ENCODE data around the gene TMEM198. TPM values are rescaled to one million over a fixed set of nuclear protein-coding genes. Genes with fewer than 3 reads are reported as not detected.
A peak's percentile ranks its signal among the peaks of the same experiment; 100 is the strongest.

TMEM198 gene
- total and polyA plus RNA-seq, 8 donors: 2.4 to 4.2 (median 3.3) TPM

DNA sequence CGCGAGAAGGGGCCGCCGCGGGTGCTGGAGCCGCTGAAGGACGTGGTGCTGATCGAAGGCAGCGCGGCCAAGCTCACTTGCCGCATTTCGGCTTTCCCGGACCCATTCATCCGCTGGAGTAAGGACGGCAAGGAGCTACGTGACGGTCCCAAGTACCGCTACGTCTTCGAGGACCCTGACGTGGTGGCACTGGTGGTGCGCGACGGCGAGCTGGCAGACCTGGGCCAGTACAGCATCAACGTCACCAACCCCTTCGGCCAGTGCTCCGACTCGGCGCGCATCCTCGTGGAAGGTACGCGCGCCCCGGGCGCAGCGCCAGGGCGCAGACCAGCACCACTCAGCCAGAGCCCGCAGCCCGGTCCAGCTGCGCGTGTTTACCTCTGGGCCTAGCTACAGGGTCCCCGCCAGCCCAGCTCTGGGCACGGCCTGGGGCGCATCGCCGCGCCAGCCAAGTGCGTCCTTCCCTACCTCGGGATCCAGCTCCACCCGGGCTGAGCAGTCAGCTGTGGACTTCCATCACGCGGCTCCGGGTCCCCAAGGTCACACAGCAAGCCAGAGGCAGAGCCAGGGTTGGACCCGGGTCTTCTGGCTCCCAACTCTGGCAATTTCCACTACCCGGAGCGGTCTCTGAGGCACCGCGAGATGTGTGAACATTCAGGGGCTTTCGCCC, 46.9 kb upstream of the TMEM198 start:
- peak overlapping the region; percentile 74 to 79 for H3K4me3 ChIP-seq
- peaks cover 0 to 9% of the 10 kb centered on the region in 2 donors for H3K36me3 ChIP-seq
- intact Hi-C loops (cut with DNase I): no loop called here
- H3K4me1 ChIP-seq: peaks cover 11 to 30% of the 10 kb centered on the region in 2 donors
- H3K9me3 ChIP-seq: no peaks in the 10 kb centered on the region
- TF ChIP-seq, protein P1, sequence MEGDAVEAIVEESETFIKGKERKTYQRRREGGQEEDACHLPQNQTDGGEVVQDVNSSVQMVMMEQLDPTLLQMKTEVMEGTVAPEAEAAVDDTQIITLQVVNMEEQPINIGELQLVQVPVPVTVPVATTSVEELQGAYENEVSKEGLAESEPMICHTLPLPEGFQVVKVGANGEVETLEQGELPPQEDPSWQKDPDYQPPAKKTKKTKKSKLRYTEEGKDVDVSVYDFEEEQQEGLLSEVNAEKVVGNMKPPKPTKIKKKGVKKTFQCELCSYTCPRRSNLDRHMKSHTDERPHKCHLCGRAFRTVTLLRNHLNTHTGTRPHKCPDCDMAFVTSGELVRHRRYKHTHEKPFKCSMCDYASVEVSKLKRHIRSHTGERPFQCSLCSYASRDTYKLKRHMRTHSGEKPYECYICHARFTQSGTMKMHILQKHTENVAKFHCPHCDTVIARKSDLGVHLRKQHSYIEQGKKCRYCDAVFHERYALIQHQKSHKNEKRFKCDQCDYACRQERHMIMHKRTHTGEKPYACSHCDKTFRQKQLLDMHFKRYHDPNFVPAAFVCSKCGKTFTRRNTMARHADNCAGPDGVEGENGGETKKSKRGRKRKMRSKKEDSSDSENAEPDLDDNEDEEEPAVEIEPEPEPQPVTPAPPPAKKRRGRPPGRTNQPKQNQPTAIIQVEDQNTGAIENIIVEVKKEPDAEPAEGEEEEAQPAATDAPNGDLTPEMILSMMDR (IDR thresholded peaks at IDR 0.05): no peak
- DNase-seq (peak in 1 of 4 donors; percentile 55), ATAC-seq (no peak)
- peaks cover 23 to 59% of the 10 kb centered on the region in 2 donors for H3K27me3 ChIP-seq
- H3K27ac ChIP-seq: no peak overlapping the region

DNA sequence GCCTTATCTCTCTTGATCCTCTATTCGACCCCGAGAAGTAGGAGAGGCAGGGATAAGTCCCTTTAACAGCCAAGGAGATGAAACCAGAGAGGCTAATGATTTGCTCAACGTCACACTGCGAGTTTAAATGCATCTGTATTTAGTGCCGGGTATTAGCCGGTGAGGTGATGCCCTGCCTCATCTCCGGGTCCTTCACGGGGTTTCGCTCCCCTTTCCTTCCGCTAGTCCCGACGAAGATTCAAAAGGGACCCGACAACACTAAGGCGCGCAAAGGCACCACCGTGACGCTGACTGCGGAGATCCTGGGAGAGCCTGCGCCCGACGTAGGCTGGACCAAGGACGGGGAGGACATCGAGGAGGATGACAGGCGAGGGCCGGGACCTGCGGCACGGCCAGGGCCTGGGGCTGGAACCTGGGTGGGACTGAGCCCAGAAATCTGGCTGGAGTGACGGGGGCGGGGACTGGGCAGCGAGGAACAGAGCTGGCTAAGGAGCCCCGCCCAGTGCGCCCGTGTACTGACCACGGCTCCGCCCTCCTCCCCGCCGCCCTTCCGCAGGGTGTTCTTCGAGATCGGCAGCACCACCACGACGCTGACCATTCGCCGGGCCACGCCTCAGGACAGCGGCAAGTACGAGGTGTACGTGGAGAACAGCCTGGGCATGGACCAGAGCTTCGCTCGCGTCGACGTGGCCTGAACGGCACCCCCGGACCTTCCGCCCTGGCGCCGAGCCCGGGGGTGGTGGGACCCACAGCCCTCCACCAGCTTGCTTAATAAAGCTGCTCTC, 46.1 kb upstream of the TMEM198 start:
- intact Hi-C loops (cut with DNase I): no loop called here
- peak; percentile 53 to 98 (median 80) for DNase-seq
- peaks cover 11 to 30% of the 10 kb centered on the region in 2 donors for H3K4me1 ChIP-seq

GRCh38 chr2:219498280-219499057, 45.4 kb upstream of the TMEM198 start, which contains the start of gene GMPPA:
GMPPA (plus strand) TSS chr2:219498891; CDS start chr2:219499976, 1,085 bp downstream.
- intact Hi-C loops (cut with DNase I): no loop called here
- Histone ChIP-seq H3K27ac (peak within 1 kb of the TSS; percentile 91 to 93), H3K9me3 (no peaks in the 10 kb centered on the region), H3K4me1 (peaks cover 11 to 30% of the 10 kb centered on the region in 2 donors), H3K27me3 (peaks cover 23 to 44% of the 10 kb centered on the region in 2 donors), H3K36me3 (peaks cover 0 to 23% of the 10 kb centered on the region in 2 donors), H3K4me3 (peak within 1 kb of the TSS; percentile 74 to 79)
- TF ChIP-seq, protein P1 (IDR thresholded peaks at IDR 0.05): no peak
- ATAC-seq (peak; percentile 93), DNase-seq (peak; percentile 97 to 98 (median 97))

More for the DNA sequence above, 46.1 kb upstream of the TMEM198 start:
- TF ChIP-seq, protein P1 (IDR thresholded peaks at IDR 0.05): no peak
- Histone ChIP-seq H3K27ac (peak overlapping the region; percentile 91 to 93), H3K4me3 (peak overlapping the region; percentile 74 to 79), H3K27me3 (peaks cover 23 to 52% of the 10 kb centered on the region in 2 donors), H3K36me3 (peaks cover 0 to 16% of the 10 kb centered on the region in 2 donors), H3K9me3 (no peaks in the 10 kb centered on the region)
- ATAC-seq: peak; percentile 89

- no peak for ATAC-seq
- TF ChIP-seq, protein P1 (IDR thresholded peaks at IDR 0.05): no peak
- intact Hi-C loops (cut with DNase I): no loop called here
- Histone ChIP-seq H3K9me3 (no peaks in the 10 kb centered on the region), H3K27ac (peak overlapping the region; percentile 91 to 93), H3K4me1 (peaks cover 11 to 30% of the 10 kb centered on the region in 2 donors), H3K4me3 (peak overlapping the region; percentile 74 to 79), H3K27me3 (peaks cover 23 to 39% of the 10 kb centered on the region in 2 donors), H3K36me3 (peaks cover 0 to 28% of the 10 kb centered on the region in 2 donors)
- no peak for DNase-seq
Observed at GRCh38 chr2:219499058-219499307, 44.8 kb upstream of the TMEM198 start.
